Colonic mucosa (tissue), 4 donors: Measurements from ENCODE around the gene CARMIL1. TPM values are rescaled to one million over a fixed set of nuclear protein-coding genes. Genes with fewer than 3 reads are reported as not detected.

ENCODE experiments used
- DNase-seq: peaks from one replicate; pipeline ENCODE4 v3.0.0-alpha.2; 2020
- H3K27ac ChIP-seq: fragments of 200-600 bp; one replicate; pipeline ENCODE4 v1.8.0; 2021
- H3K27me3 ChIP-seq: fragments of 200-600 bp; one replicate; pipeline ENCODE4 v1.8.0; 2021
- H3K36me3 ChIP-seq: fragments of 200-600 bp; one replicate; pipeline ENCODE4 v1.8.0; 2021
- H3K4me1 ChIP-seq: fragments of 200-600 bp; one replicate; pipeline ENCODE4 v1.8.0; 2021; ENCODE audit warnings: mild to moderate bottlenecking
- H3K4me3 ChIP-seq: fragments of 200-600 bp; one replicate; pipeline ENCODE4 v1.8.0; 2021
- H3K9ac ChIP-seq, 2 donors: one replicate each; pipeline ENCODE4 v1.7.0; 2013; ENCODE audit warnings: control low read depth in 2 of 2, low read depth in 2 of 2, low read length in 2 of 2
- H3K9me3 ChIP-seq: fragments of 200-600 bp; one replicate; pipeline ENCODE4 v1.8.0; 2021
- intact Hi-C: fragments of 100-400 bp; cut with DNase I; formaldehyde crosslinking; loops from one replicate; pipeline ENCODE4 v1.14.1; 2022
- total RNA-seq, 2 donors: library from RNA; stranded (reverse); fragmentation: NEBNext Ultra II Directional in 1 of 2; extraction: Animal tissue kit (Norgen Biotek cat#: 25700) in 1 of 2; gene quantifications; one replicate each; pipeline ENCODE4 v1.2.1, GENCODE V29; 2021
- TF ChIP-seq, protein P1 (sequence below): fragments of 200-600 bp; IDR thresholded peaks from one replicate; pipeline ENCODE4 v1.8.0; 2022; ENCODE audit warnings: antibody characterized with exemption, mild to moderate bottlenecking
- donor health status: healthy.
- donor health status: DM: no; HTN: no; CAD: no.
- donor health status: DM: no; HTN: no; CAD: no.

Gene CARMIL1
- total RNA-seq, 2 donors from 2014 or later = 38.6 to 50.2 TPM

GRCh38 chr6:25623065-25623464 is 343.9 kb downstream of the CARMIL1 start:
- H3K36me3 ChIP-seq = no peaks in the 10 kb centered on the region
- TF ChIP-seq, protein P1, sequence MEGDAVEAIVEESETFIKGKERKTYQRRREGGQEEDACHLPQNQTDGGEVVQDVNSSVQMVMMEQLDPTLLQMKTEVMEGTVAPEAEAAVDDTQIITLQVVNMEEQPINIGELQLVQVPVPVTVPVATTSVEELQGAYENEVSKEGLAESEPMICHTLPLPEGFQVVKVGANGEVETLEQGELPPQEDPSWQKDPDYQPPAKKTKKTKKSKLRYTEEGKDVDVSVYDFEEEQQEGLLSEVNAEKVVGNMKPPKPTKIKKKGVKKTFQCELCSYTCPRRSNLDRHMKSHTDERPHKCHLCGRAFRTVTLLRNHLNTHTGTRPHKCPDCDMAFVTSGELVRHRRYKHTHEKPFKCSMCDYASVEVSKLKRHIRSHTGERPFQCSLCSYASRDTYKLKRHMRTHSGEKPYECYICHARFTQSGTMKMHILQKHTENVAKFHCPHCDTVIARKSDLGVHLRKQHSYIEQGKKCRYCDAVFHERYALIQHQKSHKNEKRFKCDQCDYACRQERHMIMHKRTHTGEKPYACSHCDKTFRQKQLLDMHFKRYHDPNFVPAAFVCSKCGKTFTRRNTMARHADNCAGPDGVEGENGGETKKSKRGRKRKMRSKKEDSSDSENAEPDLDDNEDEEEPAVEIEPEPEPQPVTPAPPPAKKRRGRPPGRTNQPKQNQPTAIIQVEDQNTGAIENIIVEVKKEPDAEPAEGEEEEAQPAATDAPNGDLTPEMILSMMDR = no peak
- no peak overlapping the region for H3K9ac ChIP-seq
- no peaks in the 10 kb centered on the region for H3K9me3 ChIP-seq
- intact Hi-C loops = no loop called here
- DNase-seq = no peak
- no peak overlapping the region for H3K4me3 ChIP-seq
- H3K27me3 ChIP-seq = no peaks in the 10 kb centered on the region
- no peak overlapping the region for H3K27ac ChIP-seq
- no peaks in the 10 kb centered on the region for H3K4me1 ChIP-seq

DNA sequence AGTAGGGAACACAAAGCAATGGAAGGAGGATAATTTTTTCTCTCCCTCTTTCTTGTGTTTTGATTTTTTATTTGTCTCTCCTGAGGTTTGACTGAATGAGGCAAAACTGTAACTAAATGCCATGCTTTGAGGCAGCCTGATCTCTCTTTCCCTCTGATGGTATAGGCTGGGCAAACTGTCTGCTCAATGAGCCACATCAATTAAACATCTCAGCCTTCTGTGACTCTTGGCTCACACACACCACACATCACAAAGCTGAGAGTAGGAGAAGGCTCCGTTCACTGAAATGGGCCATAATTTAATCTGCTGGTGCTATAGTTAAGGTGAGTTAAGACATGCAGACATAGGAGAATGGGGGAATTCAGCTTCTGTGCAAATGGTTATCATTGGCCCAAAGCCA is 344.7 kb downstream of the CARMIL1 start:
- Histone ChIP-seq H3K4me3 (no peak overlapping the region), H3K27ac (no peak overlapping the region), H3K36me3 (no peaks in the 10 kb centered on the region), H3K27me3 (no peaks in the 10 kb centered on the region), H3K9me3 (no peaks in the 10 kb centered on the region), H3K9ac (no peak overlapping the region), H3K4me1 (no peaks in the 10 kb centered on the region)
- TF ChIP-seq, protein P1 = no peak
- DNase-seq = no peak
- intact Hi-C loops = no loop called here

DNA sequence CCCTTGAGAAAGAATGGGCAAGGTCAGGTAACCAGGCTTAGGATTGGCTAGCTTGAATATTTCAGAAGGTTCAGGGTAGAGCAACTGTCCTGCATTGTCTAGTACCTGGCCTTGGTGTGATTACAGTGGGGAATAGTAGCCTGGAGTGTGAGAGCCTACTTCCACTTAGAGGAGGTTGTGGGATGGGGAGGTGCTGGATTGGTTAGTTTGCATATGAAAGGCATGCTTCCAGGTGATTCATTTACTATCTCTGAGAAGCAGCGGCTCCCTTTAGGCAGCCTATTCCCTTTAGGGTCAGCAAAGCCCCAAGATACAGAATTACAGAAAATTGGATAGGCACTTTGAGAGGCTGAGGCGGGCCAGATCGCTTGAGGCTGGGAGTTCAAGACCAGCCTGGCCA is 347.8 kb downstream of the CARMIL1 start:
- TF ChIP-seq, protein P1 = no peak
- H3K4me1 ChIP-seq = no peaks in the 10 kb centered on the region
- intact Hi-C loops = no loop called here
- no peaks in the 10 kb centered on the region for H3K9me3 ChIP-seq
- no peak overlapping the region for H3K27ac ChIP-seq
- H3K4me3 ChIP-seq = no peak overlapping the region
- DNase-seq = no peak
- H3K27me3 ChIP-seq = no peaks in the 10 kb centered on the region
- H3K9ac ChIP-seq = no peak overlapping the region
- no peaks in the 10 kb centered on the region for H3K36me3 ChIP-seq

- no peak for DNase-seq
- TF ChIP-seq, protein P1 = no peak
Observed at GRCh38 chr6:25628471-25629197, 349.5 kb downstream of the CARMIL1 start.

DNA sequence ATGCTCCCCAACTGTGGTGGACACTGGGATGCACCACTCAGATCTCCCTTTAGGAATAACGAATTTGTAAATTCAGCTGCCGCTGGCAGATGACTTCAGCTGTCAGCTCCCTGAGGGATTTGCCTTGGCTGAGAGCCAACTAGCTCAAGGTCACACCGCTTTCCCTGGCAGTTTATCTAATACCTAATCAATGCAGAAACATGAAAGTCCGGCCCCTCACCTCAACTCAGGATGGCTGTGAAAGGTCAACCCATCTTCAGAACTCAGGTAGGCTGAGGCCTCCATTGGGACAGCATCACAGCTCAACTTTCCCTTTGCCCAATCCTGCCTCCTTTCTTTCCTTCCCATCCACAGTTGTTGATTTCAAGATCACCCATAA is 350.0 kb downstream of the CARMIL1 start:
- Histone ChIP-seq H3K4me3 (no peak overlapping the region), H3K9me3 (no peaks in the 10 kb centered on the region), H3K4me1 (no peaks in the 10 kb centered on the region), H3K9ac (no peak overlapping the region), H3K27ac (no peak overlapping the region), H3K36me3 (no peaks in the 10 kb centered on the region), H3K27me3 (no peaks in the 10 kb centered on the region)
- no peak for DNase-seq
- intact Hi-C loops = no loop called here
- TF ChIP-seq, protein P1 = no peak

More at GRCh38 chr6:25628471-25629197, 349.5 kb downstream of the CARMIL1 start:
- Histone ChIP-seq H3K27me3 (no peaks in the 10 kb centered on the region), H3K9ac (no peak overlapping the region), H3K27ac (no peak overlapping the region), H3K36me3 (no peaks in the 10 kb centered on the region), H3K9me3 (no peaks in the 10 kb centered on the region), H3K4me3 (no peak overlapping the region), H3K4me1 (no peaks in the 10 kb centered on the region)
- intact Hi-C loops = no loop called here
